Activated CD4-positive, alpha-beta T cell treated with anti-CD3 and anti-CD28 coated beads for 4 hours (primary cell): Measurements from ENCODE around the gene ARR3.
"Not testable (repeated sequence)": the region's sequence is repeated elsewhere in the genome, so short reads cannot be mapped to it uniquely, and the experiment has no call there.

ENCODE experiments used
- DNase-seq, 2 donors: peaks; one replicate each; pipeline ENCODE4 v3.0.0-alpha.2; 2020

The ARR3 gene

GRCh38 chrX:70268034-70268433, at the start of gene ARR3:
Gene ARR3, plus strand, starts transcription at chrX:70268334. Its CDS starts 1,052 bp downstream, at chrX:70269386.
- no peak for DNase-seq

GRCh38 chrX:70219938-70220764, 48.0 kb upstream of the ARR3 start:
- no peak for DNase-seq

GRCh38 chrX:70226048-70226447, 42.1 kb upstream of the ARR3 start:
- DNase-seq: no peak

- DNase-seq: no peak
Observed at GRCh38 chrX:70226687-70227086, 41.4 kb upstream of the ARR3 start.

- no peak for DNase-seq
Observed at GRCh38 chrX:70231666-70232065, 36.5 kb upstream of the ARR3 start.

- DNase-seq: no peak
Observed at GRCh38 chrX:70234355-70234754, 33.8 kb upstream of the ARR3 start, which contains the start of gene AWAT1. Gene AWAT1, plus strand, starts transcription at chrX:70234655. Its CDS starts 41 bp downstream, at chrX:70234696.

- DNase-seq: no peak
Observed at GRCh38 chrX:70240751-70241150, 27.4 kb upstream of the ARR3 start.

GRCh38 chrX:70241501-70241900, 26.6 kb upstream of the ARR3 start:
- DNase-seq: no peak

- not testable (repeated sequence) for DNase-seq
Observed at GRCh38 chrX:70243601-70244000, 24.5 kb upstream of the ARR3 start.

GRCh38 chrX:70244881-70245280, 23.3 kb upstream of the ARR3 start:
- DNase-seq: no peak

- no peak for DNase-seq
Observed at GRCh38 chrX:70247252-70247651, 20.9 kb upstream of the ARR3 start.

GRCh38 chrX:70252491-70252890, 15.6 kb upstream of the ARR3 start:
- no peak for DNase-seq

- no peak for DNase-seq
Observed at GRCh38 chrX:70253377-70254062, 14.6 kb upstream of the ARR3 start.

- no peak for DNase-seq
Observed at GRCh38 chrX:70254063-70254400, 14.1 kb upstream of the ARR3 start.

- DNase-seq: no peak
Observed at GRCh38 chrX:70254909-70255308, 13.2 kb upstream of the ARR3 start.

- no peak for DNase-seq
Observed at GRCh38 chrX:70255452-70255851, 12.7 kb upstream of the ARR3 start.

- DNase-seq: no peak
Observed at GRCh38 chrX:70257423-70258288, 10.5 kb upstream of the ARR3 start.

- no peak for DNase-seq
Observed at GRCh38 chrX:70260104-70260503, 8.0 kb upstream of the ARR3 start, which contains the start of gene P2RY4. Gene P2RY4, minus strand, starts transcription at chrX:70260204. Its CDS starts 580 bp downstream, at chrX:70259624.

- DNase-seq: no peak
Observed at GRCh38 chrX:70262952-70263567, 5.1 kb upstream of the ARR3 start.

GRCh38 chrX:70264784-70265183, 3.4 kb upstream of the ARR3 start:
- no peak for DNase-seq

GRCh38 chrX:70274029-70274428, 5.9 kb downstream of the ARR3 start:
- DNase-seq: not testable (repeated sequence)

GRCh38 chrX:70279081-70279480, 10.9 kb downstream of the ARR3 start:
- DNase-seq: no peak

- no peak for DNase-seq
Observed at GRCh38 chrX:70280573-70280972, 12.4 kb downstream of the ARR3 start.
